Cardiac fibroblast (primary cell): Measurements from ENCODE around the gene SIM2.
"Not testable (repeated sequence)": the region's sequence is repeated elsewhere in the genome, so short reads cannot be mapped to it uniquely, and the experiment has no call there.

Experiments used
- DNase-seq, 2 donors: peaks; one replicate each; pipeline versions ENCODE4 v3.0.0 to v3.0.0-alpha.2; 2010; ENCODE audit warnings: low read depth in 2 of 2
- H3K4me3 ChIP-seq, 2 donors: replicated peaks in 1 of 2; 1 replicate in 1 of 2; 2 replicates in 1 of 2; pipeline ENCODE4 v1.5.1; 2011; ENCODE audit warnings: low read depth in 2 of 2, low read length in 2 of 2, mild to moderate bottlenecking in 2 of 2, moderate library complexity in 1 of 2
- TF ChIP-seq, protein P1 (sequence below): IDR thresholded peaks from one replicate; pipeline ENCODE4 v1.5.1; 2011; ENCODE audit warnings: low read depth, mild to moderate bottlenecking, low read length, inconsistent platforms

The SIM2 gene

DNA sequence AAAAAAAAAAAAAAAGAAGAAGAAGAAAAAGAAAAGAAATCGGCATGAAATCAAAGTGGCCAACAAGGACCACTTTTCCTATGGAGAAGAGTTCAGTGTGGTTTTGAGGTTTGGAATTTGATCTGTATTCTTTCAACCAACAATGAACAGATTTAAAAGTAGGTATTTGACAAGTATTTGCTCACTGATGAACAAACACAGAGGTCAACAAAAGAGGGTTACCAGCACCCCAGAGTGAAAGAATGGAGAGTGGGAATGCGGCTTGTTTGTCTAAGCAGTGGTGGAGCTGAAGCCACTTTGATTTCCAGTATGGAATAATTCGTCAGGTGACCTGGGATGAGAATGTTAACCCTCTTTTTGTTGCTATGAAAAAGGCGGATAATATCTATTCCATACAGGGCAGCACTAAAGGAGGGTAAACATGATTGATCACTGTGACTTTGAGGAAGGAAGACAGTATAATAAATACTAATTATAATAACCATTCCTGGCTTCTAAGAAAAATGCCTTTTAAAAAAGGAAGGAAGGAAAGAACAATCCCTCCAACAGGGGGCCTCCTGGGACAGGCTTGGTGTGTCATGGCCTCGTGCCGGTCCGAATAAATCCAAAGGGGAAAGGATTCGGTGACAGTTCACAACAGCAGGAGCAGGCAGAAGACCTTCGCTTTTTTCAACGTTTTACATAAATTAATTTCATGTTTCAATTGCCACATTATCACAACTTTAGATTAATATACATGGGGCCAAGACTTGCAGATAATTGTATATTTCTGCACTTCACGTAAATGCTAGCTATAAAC, 37.2 kb upstream of the SIM2 start:
- DNase-seq: peak; percentile 44 to 55
- no peak overlapping the region for H3K4me3 ChIP-seq
- TF ChIP-seq, protein P1, sequence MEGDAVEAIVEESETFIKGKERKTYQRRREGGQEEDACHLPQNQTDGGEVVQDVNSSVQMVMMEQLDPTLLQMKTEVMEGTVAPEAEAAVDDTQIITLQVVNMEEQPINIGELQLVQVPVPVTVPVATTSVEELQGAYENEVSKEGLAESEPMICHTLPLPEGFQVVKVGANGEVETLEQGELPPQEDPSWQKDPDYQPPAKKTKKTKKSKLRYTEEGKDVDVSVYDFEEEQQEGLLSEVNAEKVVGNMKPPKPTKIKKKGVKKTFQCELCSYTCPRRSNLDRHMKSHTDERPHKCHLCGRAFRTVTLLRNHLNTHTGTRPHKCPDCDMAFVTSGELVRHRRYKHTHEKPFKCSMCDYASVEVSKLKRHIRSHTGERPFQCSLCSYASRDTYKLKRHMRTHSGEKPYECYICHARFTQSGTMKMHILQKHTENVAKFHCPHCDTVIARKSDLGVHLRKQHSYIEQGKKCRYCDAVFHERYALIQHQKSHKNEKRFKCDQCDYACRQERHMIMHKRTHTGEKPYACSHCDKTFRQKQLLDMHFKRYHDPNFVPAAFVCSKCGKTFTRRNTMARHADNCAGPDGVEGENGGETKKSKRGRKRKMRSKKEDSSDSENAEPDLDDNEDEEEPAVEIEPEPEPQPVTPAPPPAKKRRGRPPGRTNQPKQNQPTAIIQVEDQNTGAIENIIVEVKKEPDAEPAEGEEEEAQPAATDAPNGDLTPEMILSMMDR: peak; percentile 59

DNA sequence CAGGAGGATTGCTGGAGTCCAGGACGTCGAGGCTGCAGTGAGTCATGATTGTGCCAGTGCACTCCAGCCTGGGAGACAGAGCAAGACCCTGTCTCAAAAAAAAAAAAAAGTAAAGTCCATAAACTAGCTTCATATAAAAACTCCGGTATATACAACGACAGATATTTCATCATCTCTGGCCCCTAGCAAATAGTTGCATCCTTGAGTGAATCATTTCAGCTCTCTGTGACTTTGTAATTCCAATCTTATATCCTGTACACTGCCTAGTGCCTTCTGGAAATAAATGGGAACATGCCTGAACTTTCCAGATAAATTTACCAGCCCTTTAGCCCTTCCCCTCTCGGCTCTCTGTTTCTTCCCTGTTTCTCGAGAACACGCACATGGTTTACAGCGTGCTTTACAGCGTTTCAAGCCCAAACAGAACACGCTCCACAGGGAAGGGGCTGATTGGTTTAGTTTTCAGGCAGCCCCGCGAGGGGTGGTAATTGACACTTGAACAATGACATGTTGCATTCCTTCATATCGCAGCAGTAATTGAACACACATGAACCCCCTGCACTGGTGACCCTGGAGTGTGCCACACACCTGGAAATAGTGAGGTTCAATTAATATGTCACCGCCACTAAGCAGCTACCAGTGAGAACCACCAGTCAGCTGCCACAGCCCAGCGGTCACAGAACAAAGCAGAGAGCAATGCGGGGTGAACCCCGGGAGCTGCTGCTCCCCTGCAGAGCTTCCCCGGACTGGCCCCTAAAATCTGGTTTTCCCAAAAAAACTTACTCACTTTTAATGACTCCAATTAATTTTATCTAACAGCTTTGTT, 35.7 kb upstream of the SIM2 start:
- DNase-seq: peak in 1 of 2 donors; percentile 21
- TF ChIP-seq, protein P1: no peak
- H3K4me3 ChIP-seq: no peak overlapping the region

DNA sequence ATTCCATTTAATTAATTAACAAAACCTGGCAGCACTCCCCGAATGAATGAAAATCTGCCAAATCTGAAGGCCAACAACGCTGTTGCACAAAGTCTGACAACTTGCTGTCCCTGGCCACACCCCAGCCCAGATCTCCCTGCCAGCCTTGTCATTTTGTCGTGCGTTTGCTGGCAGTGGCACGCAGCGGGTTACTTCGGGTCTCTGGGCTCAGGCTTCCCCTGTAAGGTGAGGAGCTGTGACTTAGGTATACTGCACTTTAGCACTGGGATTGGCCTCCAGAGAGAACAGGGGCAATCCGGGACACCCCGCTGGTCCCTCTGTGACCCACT, 34.3 kb upstream of the SIM2 start:
- H3K4me3 ChIP-seq: no peak overlapping the region
- no peak for DNase-seq
- TF ChIP-seq, protein P1: no peak

DNA sequence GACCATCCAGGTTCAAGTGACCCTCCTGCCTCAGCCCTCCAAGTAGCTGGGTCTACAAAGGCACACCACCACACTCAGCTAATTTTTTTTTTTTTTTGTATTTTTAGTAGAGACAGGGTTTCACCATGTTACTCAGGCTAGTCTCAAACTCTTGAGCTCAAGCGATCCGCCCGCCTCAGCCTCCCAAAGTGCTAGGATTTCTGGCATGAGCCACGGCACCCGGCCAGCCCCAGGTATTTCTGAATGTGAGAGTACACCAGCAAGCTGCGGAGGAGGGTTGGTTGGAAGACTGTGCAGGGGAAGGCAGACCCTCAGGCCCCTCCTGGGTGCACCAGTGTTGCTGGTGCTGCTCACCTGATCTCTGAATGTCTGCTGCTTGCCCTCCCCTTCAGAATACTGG, 33.1 kb upstream of the SIM2 start:
- DNase-seq: no peak
- TF ChIP-seq, protein P1: no peak
- no peak overlapping the region for H3K4me3 ChIP-seq

DNA sequence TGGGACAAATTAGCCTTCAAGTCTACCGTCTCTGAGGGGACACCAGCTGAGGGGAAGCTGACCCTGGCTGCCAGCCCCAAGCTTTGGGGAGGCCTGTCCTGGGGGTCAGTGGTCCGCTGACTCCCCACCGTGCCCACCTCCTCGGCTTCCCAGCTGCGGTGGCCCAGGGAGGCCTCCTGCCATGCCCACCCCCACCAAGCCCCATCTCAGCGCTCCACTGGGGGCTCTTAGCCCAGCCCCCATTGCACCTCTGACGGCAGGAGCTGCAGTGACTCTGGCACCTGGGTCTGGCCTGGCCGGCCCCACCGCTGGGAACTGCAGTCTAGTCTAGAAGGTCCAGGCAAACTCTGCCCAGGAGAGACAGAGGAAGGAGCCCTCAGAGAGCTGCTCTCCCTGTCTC, 30.2 kb upstream of the SIM2 start:
- DNase-seq: no peak
- H3K4me3 ChIP-seq: no peak overlapping the region
- TF ChIP-seq, protein P1: no peak

DNA sequence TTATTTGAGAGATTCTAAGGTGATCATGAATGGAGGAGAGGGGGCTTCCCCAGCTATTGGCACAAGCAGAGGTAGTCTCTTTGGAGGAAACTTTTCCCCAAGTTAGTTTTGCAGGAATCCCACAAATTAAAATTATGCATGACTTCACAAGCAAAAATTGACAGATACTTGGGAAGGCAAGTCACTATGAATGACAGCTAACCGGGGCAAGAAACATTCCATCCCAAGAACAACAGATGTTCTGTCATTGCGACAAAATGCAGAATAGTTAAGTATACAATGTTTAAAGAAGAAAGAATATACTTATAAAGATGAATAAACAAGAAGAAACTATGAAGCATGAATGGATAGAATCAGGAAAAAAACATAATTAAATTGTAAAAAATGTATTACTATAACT, 27.1 kb upstream of the SIM2 start:
- TF ChIP-seq, protein P1: no peak
- no peak overlapping the region for H3K4me3 ChIP-seq
- DNase-seq: no peak

DNA sequence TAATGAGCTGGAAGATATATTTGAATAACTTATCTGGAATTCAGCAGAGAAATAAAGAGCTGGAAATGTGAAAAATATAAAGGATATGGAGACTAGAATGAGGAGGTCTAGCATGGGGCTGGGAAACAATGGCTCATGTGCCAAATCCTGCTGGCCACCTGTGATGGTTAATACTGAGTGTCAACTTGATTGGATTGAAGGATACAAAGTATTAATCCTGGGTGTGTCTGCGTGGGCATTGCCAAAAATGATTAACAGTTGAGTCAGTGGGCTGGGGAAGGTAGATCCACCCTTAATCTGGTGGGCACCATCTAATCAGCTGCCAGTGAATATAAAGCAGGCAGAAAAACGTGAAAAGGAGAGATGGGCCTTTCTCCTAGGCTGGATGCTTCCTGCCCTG, 26.6 kb upstream of the SIM2 start:
- DNase-seq: not testable (repeated sequence)

More for the DNA sequence above, 26.6 kb upstream of the SIM2 start:
- H3K4me3 ChIP-seq: not testable (repeated sequence)
